ENCODE results near the gene EDEM3. TPM values are rescaled to one million over a fixed set of nuclear protein-coding genes. Genes with fewer than 3 reads are reported as not detected.

The EDEM3 gene
- total and polyA plus RNA-seq, 2 of the 8 experiments (the other 6 are each of a cell fraction or from before 2014, with no cell fraction given), result 1.6 to 14.0 TPM

DNA sequence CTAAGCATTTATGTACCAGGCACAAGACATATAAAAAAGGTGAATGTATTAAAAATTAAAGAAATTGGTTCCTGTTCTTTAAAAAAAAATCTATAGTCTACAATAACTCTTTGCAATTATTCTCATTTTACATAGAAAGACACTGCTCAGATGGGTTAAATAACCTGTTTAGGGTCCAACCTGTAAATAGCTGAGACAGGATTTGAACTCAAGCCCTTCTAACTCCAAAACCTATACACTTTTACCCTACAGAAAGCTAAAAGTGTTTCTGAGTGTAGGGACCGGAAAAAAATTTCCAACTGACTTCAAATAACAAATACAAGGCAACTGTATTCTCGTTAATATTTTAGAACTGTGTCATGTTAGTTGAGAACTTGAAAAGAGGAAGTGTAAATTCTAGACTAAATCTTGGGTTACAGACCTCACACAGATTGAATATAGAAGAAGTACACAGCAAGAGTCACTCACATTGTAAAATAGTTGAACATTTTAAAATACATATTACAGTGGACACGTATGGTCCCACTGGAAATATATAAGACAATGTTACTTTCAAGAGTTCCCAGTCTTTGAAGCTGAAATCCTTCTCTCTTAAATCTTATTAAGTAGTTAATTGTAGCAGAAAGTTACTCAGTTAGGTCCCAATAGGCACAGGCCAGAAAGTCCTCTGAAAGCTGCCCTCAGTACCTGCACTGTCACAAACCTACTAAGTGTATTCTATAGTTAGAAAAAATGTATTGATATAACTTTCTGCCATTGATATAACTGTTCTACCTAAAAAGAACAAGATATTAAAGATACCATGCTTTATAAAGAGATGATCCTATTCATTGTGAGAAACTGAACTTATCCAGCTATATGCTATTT lies 7.3 kb downstream of the EDEM3 start (continued):
- TF ChIP-seq YY1 (IDR thresholded peaks at IDR 0.05; ENCODE audit: low read depth, low read length) (no peak), BRCA1 (IDR thresholded peaks at IDR 0.05; ENCODE audit: low read depth, low read length) (no peak), SP4 (IDR thresholded peaks at IDR 0.05; ENCODE audit: low read length) (no peak), TCF12 (IDR thresholded peaks at IDR 0.05; ENCODE audit: low read depth, low read length) (no peak), BCL11A (IDR thresholded peaks at IDR 0.05; ENCODE audit: low read depth in 2 of 2, low read length in 2 of 2) (no peak), TAF1 (IDR thresholded peaks at IDR 0.05; ENCODE audit: low read depth, low read length) (no peak)

All from H1 (cell line).